Cerebellar cortex (tissue), 1 donor: Measurements from ENCODE around the gene MACO1.
A peak's percentile ranks its signal among the peaks of the same experiment; 100 is the strongest.

Experiments used
- DNase-seq: peaks from one replicate; pipeline ENCODE4 v3.0.0-alpha.2; 2015; ENCODE audit warnings: low spot score

MACO1 gene

DNA sequence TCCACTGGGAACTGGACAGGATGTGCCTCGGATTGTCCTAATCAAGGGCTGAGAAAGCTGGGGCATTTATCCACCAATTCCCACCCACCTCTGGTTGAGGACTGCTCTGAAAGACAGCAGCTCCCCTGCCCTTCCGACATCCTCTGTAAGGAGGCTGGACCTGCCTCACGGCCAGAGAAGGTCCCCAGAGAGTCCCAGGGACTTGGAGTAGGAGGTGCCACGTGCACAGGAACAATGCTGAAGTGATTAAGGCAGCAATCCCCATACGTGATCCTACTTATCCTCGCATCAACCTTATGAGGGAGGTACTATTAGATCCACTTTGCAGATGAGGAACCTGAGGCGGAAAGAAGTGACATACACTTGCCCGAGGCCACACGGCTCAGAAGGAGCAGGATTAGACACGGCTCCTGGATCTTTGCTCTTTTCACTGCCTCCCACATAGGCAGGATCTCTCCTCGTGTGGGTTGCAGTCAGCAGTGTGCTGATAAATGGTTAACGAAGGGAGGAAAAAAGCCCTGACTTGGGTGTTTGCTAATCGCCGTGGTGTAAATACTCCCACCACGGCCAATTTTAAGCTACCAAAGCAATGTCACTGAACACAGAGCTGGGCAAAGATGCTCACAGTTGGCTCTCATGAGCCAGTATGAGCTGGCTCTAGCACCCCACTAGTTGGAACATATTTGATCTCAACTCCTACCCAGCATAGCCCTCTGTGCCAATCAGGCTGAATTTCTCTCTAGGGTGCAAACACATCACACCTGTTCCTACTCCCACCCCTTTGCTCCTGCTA, 94.1 kb downstream of the MACO1 start:
- no peak for DNase-seq

DNA sequence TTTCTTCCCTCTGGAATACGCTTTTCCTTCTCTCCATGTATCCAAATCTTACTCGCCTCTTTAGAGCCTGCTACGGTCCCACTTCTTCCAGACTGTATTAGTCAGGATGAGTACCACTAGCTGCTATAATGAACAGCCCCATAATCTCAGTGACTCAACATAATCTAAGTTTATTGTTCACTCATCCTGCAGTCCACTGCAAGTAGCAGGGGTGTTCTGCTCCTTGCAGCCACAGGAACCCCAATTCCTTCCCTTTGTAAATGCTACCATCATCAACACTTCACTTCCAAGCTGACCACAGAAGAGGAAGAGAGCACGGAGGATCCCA, 94.6 kb downstream of the MACO1 start:
- no peak for DNase-seq

DNA sequence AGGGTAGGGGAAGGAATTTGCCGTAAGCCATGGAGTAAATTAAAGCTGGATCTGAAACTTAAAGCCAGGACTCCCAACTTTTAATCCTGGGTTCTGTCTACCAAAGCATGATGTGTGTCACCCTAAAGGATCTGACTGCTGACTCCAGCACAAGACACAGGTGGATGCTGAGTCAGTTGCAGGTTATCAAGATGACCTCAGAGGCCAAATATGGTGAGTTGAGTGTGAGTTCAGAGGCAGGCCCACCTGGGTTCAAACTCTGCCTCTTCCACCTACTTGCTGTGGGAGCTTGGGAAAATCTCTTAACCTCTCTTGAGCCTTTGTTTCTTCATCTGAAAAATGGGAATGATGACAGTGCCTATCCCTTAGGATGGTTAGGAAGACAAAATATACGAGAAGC, 96.1 kb downstream of the MACO1 start:
- DNase-seq, result no peak

DNA sequence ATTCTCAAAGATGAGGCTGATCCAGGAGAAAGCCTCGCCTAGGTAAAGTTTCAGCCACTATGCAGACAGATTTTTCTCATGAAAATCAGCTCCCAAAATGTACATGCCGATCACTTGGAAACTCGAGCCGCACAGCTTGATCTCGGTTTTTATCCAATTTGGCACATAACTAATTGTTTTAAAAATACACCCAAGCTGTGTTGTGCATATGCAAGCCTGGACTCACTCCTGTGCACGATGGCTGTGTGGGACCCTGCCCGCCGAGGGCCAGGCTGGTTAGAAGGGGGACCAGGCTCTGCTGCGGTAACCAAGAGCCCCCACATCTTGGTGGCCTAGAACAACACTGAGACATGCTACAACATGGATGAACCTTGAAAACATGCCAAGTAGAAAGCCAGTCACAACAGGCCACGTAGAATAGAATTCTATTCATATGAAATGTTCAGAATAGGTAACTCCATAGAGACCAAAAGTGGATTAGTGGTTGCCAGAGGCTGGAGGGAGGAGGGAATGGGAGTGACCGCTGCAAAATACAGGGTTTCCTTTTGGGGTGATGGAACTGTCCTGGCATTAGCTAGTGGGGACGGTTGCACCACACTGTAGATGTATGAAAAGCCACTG, 96.6 kb downstream of the MACO1 start:
- peak; percentile 85 for DNase-seq

DNA sequence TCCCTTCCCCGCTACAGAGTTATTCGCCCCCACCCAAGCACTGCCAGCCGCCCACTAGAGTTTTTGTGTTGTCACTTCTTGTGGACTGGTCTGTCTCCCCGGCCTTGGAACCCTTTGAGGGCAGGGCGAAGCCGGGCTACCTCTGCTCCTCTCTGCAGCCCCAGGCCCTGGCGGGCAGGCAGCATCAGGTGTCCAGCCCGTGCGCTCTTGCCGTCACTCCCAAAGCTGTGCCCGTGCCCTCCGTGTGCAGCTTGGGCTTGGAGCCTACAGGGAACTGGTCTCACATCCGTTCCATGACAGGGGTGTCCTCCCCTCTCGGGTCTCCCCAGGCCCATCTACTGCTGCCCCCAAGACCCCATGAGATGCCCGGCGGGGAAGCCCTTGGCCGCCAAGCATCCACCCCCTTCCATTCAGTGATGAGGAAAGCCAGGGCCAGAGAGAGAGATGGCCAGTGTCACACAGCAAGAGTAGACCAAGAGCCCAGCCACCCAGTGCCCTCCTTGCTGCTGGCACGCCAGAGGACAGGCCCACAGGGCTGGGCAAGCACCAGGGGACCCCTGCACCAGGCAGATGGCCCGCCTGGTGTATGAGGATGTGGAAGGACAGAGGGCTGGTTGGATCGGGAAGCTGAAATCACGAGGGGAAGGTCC, 97.4 kb downstream of the MACO1 start:
- DNase-seq, result no peak

DNA sequence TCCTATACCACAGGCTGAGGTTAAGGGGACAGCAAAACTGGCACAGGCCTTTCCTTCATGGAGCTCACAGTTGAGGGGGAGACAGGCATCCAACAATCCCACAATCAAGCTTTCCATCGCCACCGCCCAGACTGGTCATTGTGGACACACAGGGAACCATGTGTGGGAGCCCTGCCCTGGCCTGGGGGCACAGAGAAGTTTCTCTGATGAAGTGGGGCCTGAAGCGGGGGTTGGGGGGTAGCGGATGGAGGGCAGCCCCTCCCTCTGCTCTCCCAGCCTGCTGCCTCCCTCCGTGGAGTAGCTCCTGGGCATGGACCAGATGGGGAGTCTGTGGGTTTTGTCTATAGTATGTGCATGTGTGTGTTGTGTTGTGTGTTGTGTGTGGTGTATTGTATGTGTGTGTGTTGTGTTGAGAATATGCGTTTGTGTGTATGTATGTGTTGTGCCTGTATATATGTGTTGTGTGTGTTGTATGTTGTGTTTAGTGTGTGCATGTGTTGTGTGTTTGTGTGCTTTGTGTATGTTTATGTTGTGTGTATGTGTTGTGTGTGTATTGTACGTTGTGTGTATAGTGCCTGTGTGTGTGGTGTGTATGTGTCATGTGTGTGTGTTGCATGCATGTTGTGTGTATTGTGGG, 98.3 kb downstream of the MACO1 start:
- no peak for DNase-seq

DNA sequence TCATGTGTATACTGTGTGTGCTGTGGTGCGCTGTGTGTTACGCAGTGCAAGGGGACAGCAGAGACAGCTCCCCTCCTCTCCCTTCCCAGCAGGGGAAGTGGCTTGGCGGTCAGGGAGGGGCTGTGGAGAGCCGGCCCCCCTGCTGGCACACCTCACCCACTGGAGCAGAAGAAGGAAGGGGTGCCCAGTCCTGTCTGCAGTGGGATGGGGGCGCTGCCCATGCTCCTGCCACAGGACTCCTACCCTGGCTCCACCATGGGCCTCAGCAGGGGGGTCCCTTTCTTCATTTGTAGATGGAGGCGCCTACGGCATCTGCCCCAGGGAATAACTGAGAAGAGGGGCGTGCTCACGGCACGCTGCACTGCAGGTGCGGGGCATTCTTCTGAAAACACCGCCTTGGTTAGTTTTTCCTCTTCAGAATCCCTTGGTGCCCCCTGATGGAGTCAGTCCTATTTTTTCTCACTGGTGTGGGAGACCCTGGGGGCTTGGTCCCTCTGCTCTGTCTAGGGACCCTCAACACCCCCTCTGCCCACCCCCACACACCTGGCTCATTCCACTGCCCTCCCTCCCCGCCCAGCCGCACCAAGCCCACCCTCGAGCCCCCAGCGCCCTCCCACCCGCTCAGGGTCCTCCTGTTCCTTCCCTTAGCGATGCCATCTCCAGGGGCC, 99.0 kb downstream of the MACO1 start:
- DNase-seq, result no peak

DNA sequence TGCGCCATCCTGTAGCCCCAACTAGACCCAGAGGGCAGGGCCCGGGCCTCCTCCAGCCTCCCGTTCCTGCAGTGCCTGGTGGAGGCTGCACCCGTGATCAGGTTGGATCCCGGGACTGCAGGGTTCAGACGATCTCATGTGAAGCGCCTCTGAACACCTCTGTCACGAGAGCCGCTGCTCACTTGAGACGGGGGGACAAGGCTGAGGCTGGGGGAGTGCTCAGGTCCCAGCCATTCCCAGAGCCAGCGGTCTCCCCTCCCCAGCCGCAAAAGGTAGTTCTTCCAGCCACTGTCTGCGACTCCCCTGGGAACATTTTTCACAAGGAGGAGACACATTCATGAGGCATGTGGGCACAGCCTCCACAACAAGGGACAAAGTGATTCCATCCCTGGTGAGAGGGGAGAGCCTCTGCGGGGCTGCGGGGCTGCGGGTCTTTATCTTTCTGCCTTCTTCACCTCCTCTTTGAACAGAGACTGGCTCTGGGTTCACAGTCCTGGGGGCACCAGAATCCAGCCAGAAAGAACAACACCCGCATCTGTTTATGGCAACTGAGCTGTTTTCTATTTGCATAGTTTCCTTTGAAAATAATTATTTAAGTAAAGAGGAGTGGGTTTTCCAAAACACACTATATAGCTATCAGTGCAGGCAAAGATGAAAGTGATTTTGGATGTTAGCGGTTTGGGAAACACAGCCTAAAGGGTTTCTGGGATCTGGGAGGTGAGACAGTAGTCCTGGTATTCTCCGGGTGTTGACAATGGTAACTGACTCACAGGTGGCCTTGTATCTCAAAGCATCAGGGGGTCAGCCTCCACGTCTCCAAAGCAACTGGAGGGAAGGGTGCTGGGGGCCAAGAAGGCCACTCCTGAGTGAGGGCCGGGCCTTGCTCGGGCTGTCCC, 99.7 kb downstream of the MACO1 start:
- no peak for DNase-seq

DNA sequence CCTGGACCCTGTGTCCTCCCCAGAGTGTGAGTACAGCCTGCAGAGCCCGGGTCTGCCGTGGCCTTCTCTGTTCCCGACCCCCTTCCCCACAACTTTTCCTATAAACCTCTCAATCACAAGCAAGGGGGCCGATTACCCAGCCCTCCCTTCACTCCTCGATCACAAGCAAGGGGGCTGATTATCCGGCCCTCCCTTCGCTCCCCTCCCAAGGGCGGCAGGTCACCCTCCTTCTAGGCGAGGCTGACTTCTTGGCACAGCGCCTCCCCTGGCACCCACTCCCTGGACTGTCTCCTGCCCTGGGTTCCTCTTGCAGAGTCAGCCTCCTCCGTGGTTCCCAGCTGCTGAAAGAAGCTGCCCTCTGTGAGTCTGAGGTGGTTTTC, 100.4 kb downstream of the MACO1 start:
- DNase-seq, result no peak

DNA sequence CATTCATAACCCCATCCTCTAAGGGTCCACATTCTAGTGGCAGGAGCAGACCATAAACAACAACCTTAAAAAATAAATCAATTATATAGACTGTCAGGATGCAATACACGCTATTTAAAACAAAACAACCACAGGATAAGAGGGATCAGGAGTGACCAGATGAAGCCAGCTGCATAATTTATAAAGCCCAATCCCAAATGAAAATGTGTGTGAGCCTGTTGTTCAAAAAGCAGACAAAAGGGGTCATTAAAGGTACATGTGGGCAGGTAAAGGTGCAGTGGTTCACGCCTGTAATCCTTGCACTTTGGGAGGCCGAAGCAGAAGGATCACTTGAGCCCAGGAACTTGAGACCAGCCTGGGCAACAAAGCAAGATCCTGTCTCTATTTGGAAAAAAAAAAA, 102.3 kb downstream of the MACO1 start:
- no peak for DNase-seq

DNA sequence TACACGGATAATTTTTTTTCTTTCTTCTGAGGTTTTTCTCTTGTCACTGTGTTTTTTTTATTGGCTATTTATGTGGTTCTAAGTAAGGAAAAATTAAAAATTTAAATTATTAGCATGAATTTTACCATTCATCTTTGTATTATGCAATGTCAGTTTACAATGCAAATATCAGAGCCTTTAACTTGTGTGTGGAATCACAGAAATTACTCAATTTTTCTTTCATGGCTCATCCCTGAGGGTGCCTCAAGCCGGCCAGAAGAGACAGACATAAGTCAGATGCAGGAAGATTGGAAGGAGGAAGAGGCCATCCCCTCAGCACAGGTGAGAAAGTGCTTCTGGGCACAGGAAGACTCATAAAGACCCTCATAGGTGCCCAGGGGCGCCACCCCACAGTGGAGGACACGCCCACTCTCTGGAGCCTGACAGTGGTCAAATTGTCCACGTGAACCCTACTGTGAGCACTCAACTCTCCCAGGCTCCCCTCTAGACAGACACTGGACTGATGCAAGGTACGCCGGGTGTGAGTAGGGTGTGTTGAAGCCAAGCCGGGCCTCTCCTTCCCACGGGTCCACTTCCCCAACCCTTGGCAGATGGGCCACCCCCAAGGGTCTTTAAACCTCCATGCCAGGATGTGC, 103.2 kb downstream of the MACO1 start:
- DNase-seq, result no peak

DNA sequence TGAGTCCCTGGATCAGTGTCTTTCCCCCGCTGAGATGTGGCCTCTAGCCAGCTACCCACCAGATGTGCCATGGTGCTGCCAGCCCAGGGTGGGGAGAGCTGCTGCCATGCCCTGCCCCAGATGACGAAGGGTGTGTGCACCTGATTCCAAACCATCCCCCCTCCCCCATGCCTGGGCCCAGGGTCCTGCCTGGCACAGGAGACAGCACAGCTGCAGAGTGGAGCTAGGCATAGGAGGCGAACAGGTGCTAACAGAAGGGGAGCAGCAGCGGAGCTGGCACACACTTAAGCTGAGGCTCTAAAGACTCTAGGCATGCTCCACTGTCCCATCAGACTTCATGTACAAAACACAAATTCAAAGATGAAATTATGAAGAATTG, 103.7 kb downstream of the MACO1 start:
- DNase-seq, result peak; percentile 72

DNA sequence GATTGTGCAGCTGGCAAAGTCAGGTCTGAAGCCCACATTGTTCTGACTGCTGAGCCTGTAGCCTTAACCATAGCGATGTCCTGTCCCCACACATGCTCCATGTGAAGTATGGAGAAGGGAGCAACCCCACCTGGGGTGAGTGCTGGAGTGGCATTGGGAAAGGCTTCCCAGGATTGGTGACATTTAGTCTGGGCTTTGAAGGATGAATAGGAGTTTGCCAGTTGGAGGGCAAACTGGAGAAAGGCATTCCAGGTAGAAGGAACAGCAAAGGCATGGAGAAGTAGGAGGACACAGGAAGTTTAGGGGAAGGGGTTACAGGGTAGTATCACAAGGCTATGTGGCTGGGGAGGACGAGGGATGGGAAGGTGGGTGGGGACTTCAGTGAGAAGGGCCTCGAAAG, 105.4 kb downstream of the MACO1 start:
- no peak for DNase-seq

DNA sequence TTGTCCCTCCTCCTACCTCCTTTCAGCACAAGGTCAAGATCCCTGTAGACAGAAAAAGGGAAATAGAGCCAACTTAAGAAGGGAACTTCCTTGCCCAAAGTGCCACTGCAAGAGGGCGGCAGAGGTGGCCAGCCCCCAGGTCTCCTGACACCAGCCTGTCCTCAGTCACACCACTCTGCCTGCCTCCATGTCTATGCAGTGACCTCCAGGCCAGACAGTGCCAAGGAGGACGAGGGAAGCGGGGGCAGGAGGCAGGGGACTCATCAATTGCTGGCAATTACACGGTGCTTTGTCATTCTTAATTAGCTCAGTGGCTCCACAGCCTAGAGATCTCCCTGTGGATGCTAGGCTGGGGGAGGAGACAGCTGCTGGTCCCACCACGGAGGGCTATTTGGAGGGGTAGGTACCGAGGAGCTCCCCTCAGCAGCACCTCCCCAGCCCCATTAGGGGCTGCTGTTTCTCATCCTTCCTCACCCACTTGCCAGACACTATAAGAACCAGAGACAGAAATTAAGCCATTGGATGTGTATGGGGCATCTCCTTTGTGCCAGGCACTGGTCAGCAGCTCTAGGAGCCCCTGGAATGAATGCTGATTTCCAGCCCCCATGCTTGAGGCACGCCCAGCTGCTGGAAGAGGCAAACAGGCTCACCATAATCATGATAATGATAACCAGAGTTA, 106.6 kb downstream of the MACO1 start:
- DNase-seq, result no peak

DNA sequence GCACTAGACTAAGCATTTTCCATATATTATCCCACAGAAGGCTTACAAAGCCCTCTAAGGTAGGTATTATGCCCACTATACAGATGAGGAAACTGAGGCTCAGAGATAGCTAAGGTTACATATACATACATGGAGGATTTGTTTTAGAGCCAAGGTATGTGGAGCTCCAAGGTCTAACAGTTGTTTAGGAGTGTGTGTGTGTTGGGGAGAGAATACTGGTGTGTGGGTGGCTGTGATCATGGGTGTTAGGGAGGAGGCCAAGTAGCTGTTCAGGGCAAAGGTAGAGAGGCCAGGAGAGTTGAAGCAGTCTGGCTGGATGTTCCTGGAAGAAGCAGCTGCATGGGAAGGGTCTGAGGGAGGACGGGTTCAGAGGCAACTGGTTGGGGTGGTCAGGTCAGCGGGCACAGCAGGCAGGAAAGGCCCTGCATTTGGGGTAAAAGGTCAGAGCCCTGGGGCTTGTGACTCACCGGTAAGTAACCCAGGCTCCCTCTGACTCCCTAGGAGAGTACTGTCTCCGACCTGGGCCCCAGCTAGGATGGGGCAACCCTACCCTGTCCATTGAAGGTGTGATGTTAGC, 107.6 kb downstream of the MACO1 start:
- DNase-seq, result no peak

DNA sequence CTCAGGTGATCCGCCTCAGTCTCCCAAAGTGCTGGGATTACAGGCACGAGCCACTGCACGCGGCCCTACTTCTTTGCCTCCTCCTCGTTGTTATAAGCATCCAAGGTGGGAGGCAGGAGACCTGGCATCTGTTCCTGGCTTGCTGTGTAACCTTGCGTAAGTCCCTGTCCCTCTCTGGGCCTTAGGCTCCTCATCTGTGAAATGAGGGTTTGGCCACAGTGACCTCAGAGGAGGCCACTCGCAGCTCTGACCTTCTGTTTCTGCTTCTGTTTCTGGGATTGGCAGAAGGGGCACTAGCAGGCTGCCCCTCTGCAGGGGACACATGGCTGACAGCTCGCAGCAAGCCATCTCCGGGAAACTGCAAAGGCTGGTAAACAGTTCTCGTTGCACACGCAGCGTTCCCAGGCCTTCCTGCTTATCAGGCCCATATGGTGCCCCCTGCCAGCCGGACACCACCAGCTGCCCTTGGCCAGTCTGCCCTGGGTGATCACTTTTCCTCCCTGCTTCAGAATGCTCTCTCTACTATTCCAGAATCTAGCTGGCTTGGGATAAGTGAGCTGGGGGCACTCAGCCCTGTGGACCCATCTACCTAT, 110.1 kb downstream of the MACO1 start:
- DNase-seq, result peak; percentile 98

DNA sequence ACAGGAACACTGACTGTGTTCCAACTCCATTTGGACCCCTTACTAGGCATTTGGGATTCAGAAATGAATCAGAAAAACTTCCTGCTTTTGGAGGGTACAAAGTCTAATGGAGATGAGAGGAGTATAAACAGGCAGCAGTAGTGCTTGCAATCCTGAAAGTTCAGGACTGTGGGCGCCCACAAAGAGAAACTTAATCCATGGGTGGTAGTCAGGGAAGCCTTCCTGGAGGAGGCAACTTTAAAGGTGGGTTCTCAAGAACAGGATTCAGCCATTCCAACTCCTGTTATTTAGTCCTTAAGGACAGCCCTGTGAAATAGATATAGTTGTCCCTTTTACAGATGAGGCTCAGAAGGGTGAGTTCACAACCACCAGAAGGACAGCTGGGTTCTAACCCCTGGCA, 110.7 kb downstream of the MACO1 start:
- no peak for DNase-seq

DNA sequence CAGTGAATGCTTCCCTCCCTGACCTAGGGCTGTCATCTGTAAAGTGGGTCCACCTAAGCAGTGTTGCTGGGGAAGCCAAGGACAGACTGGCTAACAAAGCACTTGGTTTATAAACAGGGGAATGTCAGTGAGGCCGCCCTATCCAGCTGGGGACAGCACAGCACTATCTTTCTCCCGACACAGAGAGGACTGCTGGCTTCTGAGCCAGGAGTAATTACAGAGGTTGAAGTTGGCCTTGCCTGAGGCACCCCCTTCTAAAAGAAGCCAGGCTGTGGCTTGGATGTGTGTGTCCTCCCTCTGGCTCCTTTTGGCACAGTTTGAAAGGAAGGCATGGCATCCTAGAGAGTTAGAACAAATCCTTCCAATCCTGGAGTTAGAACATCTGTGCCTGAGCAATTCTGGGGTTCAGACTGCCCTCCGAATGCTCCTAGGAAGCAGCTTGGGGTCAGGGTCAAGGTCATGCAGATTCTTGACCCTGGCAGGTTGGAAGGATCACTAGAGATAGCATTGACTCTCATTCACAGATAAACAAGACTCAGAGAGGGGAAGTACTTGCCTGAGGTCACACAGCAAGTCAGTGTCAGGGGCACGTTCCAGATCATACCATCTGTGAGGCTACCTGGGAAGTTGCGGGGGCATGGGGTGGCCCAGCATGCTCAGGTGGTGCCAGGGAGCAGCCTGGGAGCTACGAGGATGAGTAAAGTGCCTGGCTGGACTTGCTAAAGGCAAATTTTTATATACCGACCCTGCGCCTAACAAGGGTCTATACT, 111.4 kb downstream of the MACO1 start:
- peak; percentile 53 for DNase-seq

DNA sequence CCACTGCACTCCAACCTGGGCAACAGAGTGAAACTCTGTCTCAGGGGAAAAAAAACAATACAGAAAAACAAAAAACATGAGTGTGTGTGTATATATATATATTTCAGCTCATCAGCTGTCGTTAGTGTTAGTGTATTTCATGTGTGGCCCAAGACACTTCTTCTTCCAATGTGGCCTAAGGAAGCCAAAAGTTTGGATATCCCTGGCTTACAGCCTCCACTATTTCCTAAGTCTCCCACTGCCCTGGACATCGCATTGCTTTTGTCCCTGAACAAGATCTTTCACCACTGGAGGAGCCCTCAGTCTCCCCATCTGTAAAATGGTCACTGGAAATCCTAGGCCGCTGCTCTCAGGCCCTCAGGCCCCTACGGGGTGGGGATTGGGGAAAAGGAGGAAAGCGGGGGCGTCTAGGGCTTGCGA, 112.3 kb downstream of the MACO1 start:
- no peak for DNase-seq
